Retinal pigment epithelial cell (primary cell): ENCODE results near the gene CRIP1.

Experiments used
- DNase-seq: peaks from one replicate; pipeline ENCODE4 v3.0.0-alpha.2; 2010; ENCODE audit warnings: low read depth
- H3K4me3 ChIP-seq: 2 replicates; pipeline ENCODE4 v1.5.1; 2011; ENCODE audit warnings: mild to moderate bottlenecking, low read length, control low read depth, moderate library complexity
- TF ChIP-seq, protein P1 (sequence below): conservative IDR thresholded peaks from 2 replicates; pipeline ENCODE4 v1.5.1; 2011; ENCODE audit warnings: low read depth, low read length, control low read depth, inconsistent platforms

Gene CRIP1

DNA sequence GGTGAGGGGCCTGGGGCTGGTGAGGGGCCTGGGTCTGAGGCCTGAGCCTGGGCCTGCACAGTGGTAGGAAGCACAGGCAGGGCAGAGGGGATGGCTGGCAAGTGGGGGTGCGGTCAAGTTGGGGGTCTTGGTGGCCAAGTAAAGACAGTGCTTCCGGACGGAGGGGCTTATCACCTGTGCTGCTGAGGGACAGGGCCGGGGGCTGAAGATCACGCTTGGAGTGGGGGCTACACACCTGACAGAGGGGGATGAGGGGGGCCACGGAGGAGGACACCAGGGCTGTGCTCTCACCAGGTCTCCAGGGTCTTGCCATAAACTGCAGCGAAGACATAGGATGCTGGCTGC is 16.6 kb downstream of the CRIP1 start:
- H3K4me3 ChIP-seq, result no peak overlapping the region
- no peak for DNase-seq
- TF ChIP-seq, protein P1, sequence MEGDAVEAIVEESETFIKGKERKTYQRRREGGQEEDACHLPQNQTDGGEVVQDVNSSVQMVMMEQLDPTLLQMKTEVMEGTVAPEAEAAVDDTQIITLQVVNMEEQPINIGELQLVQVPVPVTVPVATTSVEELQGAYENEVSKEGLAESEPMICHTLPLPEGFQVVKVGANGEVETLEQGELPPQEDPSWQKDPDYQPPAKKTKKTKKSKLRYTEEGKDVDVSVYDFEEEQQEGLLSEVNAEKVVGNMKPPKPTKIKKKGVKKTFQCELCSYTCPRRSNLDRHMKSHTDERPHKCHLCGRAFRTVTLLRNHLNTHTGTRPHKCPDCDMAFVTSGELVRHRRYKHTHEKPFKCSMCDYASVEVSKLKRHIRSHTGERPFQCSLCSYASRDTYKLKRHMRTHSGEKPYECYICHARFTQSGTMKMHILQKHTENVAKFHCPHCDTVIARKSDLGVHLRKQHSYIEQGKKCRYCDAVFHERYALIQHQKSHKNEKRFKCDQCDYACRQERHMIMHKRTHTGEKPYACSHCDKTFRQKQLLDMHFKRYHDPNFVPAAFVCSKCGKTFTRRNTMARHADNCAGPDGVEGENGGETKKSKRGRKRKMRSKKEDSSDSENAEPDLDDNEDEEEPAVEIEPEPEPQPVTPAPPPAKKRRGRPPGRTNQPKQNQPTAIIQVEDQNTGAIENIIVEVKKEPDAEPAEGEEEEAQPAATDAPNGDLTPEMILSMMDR, result no peak

DNA sequence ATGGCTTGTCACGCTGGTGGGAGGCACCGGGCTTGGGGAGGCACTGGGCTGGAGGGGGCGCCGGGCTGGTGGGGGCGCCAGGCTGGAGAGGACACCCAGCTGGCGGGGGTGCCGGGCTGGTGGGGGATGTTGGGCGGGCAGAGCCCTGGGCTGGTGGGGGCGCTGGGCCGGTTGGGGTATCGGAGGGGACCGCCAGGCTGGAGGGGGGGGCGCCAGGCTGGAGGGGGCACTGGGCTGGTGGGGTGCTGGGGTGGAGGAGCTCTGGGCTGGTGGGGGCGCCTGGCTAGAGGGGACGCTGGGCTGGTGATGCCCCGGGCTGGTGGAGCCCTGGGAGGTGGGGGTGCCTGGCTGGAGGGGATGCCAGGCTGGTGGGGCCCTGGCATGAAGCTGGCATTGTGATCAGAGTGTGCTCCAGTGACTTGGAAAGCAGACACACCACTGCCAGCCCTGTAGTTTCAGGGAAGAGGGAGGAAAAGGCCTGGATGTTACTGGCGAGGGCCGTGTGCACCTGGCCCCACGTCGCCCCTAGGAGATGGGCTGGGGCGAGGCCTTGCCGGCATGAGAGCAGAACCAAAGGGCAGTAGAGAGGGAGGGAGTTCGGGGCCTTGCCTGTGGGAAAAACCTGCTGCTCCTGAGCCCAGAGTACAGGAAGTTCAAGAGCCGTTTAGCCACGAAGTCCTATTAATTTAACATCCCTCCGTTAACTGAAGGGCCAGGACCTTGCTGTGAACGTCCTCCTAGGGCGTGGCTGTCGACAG is 17.4 kb downstream of the CRIP1 start:
- no peak for DNase-seq
- TF ChIP-seq, protein P1, result no peak
- no peak overlapping the region for H3K4me3 ChIP-seq

DNA sequence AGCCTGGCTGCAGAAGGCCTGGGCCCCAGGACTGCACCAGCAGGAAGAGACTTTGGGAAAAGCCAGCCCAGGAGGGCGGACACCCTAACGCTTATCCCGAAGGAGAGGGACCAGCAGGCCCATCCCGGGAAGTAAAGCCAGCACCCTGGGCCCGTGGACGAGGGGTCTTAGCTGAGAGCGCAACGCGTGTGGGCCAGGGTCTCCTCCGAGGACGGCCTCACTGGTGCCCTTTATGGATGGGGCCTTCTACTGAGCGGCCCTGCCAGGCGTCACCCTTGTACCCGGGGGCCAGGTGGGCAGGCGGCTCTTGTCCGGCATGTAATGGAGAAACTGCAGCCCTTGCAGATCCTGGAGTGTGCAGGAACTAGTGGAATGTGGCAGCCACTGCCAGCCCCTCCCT is 18.4 kb downstream of the CRIP1 start:
- H3K4me3 ChIP-seq, result no peak overlapping the region
- no peak for DNase-seq
- TF ChIP-seq, protein P1, result no peak

DNA sequence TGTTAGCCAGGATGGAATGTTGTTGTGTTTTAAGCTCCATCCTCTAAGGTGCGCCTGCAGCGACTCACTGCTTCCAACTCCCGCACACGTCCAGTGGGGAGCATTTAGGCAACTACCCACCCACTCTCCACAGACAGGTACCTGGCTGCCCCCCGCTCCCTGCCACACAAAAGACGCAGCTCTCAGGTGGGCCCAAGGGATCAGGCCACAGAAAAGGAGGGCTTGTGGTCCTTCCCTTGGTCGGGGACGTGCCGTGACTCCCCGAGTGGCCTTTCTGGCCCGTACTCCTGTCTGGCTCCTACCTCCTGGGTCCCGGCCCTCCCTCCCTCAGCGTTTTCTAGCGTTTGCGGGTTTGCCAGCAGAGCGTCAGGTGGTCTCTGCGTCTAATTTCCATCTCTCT is 20.6 kb downstream of the CRIP1 start:
- no peak for DNase-seq
- TF ChIP-seq, protein P1, result no peak
- no peak overlapping the region for H3K4me3 ChIP-seq

DNA sequence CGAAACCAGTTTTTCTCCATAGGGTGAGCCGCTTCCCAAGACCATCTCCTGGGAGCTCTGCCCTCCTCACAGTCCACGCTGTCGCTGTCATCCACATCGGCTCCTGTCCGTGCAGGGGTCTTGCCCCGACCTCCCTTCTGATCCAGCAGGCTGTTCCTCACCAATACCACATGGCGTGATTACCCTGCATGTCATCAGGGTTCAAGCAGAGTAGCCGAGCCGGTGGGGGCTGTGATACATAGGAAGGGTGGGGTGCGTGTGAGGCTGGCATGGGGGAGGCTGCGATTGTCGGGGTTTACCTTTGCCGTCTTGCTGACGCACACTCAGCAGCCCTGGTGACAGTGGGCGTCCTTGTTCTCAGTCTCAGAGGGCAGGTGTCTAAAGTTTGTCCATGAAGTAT is 21.4 kb downstream of the CRIP1 start:
- H3K4me3 ChIP-seq, result no peak overlapping the region
- DNase-seq, result no peak
- TF ChIP-seq, protein P1, result no peak

DNA sequence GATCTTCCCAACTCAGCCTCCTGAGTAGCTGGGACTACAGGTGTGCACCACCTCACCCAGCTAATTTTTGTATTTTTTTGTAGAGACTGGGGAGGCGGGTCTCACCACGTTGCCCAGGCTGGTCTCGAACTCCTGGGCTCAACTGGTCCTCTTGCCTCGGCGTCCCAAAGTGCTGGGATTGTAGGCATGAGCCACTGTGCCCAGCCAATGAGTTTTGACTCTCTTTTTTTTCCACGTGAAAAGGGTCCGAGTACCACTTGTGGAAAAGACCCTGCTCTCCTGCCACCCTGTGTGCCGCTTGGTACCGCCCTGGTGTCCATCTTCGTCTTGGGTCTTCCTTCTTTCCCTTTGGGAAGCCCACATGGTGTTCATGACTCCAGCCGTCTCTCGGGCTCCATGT is 21.9 kb downstream of the CRIP1 start:
- TF ChIP-seq, protein P1, result no peak
- no peak for DNase-seq
- H3K4me3 ChIP-seq, result no peak overlapping the region

DNA sequence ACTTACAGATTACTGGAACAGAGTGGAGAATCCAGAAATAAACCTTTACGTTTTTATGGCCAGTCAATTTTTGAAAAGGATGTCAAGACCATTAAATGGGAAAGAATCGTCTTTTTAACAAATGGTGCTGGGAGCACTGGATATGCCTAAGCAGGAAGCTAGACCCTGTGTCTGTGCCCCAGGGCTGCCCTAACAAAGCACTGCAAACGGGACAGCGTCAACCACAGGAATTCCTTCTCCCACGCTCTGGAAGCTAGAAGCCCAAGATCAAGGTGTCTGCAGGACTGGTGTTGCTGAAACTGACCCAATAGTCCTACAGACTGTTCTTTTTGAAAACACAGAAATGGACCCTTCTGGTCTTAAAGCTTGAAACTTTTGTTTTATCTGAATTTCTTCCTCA is 30.4 kb downstream of the CRIP1 start:
- H3K4me3 ChIP-seq, result no peak overlapping the region
- DNase-seq, result no peak
- TF ChIP-seq, protein P1, result no peak
